EH (cell line): Measurements from ENCODE around the gene AATF.

Experiments used
- DNase-seq: peaks from one replicate; pipeline ENCODE4 v3.0.0-alpha.2; 2015; ENCODE audit warnings: low read depth

The AATF gene

GRCh38 chr17:36979565-36979941 lies 30.8 kb downstream of the AATF start:
- DNase-seq: no peak

DNA sequence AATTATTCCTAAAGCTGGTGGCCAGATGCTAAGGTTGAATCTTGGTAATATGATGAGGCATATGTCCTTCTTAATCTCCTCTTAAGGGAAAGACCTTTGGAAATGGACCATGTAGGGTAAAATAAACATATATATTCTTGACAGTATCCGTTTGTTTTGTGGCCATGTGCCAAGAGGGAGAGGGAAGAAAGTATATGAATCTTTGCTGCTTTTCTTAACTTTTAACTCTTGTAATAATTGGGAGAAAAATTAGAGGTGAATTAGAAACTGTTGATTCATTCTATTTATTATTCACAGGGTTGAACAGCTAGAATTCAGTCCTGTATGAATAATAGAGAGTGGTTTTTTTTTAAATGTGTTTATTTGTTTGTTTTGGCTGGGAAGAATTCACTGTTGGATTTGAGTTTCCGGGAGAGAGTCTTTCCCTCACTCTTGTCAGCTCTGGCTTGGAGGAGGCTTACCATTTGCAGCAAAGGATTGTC lies 31.6 kb downstream of the AATF start:
- DNase-seq: peak; percentile 43

GRCh38 chr17:36983618-36984017 lies 34.9 kb downstream of the AATF start:
- no peak for DNase-seq

DNA sequence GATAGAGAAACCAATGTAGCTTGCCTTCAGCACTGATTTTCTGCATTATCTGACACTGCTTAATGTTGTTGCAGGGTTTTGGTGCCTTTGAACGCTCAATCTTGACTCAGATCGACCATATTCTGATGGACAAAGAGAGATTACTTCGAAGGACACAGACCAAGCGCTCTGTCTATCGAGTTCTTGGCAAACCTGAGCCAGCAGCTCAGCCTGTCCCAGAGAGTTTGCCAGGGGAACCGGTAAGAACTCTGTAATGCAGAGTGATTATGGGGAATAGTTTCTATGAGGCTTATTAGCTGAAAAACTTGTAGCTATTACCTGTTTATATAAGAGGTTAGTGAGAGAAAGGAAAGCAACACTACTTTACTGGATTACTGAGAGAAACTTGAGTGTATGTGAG lies 40.4 kb downstream of the AATF start:
- DNase-seq: no peak

DNA sequence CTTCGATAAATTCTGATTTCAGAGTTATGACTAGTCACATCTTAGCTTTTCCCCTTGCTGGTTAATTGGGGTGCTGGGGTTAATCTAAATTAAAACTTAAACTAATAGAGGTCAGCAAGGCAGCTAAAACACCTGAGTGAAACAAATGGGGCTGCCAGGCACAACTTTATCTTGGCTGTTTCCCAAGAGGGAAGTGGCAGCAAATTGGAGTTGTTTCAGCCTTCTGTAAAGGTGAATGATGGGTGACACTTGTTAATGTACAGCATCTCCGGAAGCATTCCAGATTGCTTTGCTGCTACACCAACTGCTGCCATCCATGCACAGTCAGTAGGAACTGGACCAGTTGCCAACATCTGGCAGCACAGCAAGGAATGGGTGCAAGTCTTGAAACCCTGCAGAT lies 43.9 kb downstream of the AATF start:
- no peak for DNase-seq

DNA sequence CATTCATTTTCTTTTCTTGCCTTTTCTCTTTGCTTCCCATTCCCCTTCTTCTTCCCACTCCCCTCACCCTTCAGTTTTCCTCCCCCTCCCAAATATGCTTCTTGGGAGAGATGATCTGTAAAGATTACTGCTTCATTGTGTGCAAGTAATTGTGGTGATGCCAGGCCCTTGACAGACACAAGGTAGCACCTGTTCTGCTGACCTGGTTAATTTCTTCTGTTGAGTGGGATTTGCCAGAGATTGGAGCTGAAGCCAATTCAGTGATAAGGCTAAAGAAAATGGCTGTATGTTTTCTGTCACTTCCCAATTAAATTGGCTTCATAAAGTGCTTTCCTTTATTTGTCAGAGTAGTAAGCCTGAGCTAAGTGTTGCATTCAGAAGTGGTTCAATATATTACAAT lies 44.5 kb downstream of the AATF start:
- DNase-seq: no peak

DNA sequence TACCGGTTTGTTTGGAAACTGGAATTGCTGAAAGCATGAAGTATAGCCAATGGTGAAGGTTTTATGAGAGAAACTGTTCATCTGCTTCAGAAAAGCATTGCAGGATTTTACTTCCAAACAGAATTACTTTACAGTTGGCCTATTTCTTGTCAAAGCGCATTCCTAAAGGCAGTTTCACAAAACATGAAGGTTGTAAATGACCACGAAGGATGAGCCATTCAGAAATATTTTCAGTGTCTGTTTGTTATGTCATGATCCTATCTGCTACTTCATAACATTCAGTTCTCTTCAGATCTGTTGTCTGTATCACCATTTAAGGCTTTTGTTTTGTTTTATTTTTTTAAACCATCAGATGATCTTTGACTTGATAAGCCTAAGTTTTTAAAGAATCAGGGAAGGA lies 45.7 kb downstream of the AATF start:
- DNase-seq: peak; percentile 87

GRCh38 chr17:36999471-36999870 lies 50.7 kb downstream of the AATF start:
- no peak for DNase-seq

GRCh38 chr17:37016780-37017179 lies 68.0 kb downstream of the AATF start:
- no peak for DNase-seq

GRCh38 chr17:37017404-37017803 lies 68.7 kb downstream of the AATF start:
- DNase-seq: no peak

DNA sequence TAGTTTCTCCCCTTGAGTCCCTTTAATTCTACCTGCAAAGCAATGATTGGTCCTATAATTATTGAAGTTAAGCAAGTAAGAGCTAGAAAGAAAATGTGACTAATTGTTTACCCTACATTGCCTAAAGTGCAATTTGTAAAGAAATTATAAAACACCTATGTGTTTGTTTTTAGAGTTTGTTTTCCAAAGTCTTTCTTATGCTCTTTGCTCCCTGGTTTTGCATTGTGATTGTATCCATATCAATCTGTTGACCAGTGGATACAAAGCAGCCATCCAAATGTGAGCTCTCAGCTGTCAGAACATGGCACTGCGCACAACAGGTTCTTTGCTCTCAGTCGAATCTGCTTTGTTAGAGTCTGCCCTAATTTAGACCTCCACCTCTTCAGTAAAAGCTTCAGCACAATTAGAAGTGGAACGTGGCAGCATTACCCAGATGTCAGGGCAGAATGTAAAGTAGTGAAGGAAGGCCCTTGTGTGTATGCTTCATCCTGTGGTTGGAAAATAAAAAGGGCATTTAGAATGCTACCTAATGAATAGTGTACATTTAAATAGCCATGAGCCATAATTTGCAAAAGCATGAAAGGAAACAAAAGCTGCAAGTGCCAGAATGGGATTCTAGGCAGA lies 70.5 kb downstream of the AATF start:
- no peak for DNase-seq

DNA sequence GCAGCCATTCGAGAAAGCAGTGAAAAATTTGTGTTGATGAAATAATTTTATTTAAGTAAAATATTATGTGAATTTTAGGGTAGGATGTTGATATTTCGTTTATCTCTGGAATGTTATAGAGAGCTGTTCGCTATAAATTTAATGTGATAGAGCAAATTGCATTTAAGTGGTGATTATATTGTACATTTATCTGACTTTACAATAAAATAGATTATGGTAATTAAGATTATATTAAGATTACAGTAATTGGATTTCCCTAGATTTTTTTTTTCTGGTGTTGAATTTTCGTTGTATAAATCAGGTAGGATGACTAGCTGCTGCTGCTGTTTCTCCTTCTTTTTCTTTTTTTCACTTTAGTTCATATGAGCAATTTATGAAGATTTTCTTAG lies 71.0 kb downstream of the AATF start:
- no peak for DNase-seq

- peak; percentile 1 for DNase-seq
These were observed 75.5 kb downstream of the AATF start for GRCh38 chr17:37024181-37024637.

DNA sequence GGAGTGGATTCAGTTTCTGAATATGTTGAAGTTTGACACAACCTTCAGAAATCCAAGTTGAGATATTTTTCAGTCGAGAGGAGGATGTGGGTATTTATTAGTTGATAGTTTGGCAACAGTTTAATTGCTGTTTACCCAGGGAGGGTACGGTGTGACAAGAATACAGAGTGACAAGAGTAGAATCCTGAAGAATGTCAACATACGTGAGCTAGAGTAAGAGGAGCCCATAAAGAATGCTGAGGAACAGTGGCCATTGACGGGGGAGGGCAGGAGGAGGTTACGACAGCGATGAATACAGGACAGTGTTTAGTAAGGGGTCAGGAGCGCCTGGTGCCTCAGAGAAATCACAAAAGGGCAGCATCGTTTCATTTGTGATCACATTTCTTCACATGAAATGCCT lies 76.5 kb downstream of the AATF start:
- DNase-seq: no peak

DNA sequence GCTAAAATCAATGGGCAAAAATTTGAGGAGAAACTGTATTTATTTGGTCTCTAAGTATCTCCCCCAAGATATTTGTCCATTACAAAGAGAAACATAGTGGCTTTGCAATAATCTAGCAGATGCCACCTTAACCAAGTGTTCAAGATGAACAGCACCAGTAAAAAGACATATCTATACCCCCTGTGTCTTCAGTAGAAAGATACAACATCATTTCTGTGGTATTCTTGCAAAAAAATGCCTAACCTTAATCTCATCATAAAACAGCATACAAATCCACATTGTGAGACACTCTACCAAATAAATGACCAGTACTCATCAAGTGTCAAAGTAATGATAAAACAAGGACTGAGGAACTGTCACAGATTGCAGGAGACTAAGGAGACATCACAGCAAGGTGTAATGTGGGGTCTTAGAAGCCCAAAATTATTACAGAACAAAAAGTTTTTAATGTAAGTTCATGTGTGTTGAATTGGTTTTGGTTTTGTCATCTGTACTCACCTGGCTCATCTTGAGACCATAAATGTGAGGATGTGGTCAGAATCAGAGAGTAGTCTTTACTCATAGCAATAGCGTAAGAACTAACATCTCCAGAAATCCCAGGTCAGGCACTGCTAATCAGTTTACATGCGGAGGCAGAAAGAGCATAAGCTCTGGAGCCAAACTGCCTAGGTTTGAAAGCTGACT lies 77.2 kb downstream of the AATF start:
- DNase-seq: no peak

- DNase-seq: no peak
These were observed 77.7 kb downstream of the AATF start for GRCh38 chr17:37026531-37026869.

- no peak for DNase-seq
These were observed 79.3 kb downstream of the AATF start for GRCh38 chr17:37028040-37028439.

DNA sequence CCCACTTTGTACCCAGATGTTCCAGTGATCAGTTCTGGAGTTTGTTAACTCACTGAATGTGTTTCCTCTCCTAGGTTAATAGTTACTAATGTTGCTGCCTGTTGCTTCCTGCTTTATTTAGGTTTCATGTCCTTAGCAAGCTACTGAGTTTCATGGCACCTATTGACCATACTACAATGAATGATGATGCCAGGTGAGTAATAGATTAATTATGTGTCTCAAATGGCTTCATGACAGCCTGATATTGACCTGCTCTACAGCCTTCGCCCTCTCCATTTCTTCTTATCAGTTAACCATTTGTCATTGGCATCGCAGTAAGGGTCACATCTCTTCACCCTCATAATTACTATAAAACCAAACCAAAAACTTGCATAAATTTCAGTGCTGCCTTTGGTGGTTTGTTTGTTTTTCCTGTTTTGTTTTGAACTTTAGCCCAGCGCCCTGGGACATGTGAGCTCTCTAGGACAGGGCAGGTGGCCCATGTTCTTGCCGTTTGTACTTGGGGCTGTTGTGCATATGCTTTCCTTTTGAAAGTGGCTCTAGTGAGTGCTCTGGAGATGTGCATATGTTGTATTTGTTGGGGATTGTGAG lies 82.8 kb downstream of the AATF start:
- no peak for DNase-seq

GRCh38 chr17:37037590-37038155 lies 88.9 kb downstream of the AATF start:
- peak; percentile 44 for DNase-seq

DNA sequence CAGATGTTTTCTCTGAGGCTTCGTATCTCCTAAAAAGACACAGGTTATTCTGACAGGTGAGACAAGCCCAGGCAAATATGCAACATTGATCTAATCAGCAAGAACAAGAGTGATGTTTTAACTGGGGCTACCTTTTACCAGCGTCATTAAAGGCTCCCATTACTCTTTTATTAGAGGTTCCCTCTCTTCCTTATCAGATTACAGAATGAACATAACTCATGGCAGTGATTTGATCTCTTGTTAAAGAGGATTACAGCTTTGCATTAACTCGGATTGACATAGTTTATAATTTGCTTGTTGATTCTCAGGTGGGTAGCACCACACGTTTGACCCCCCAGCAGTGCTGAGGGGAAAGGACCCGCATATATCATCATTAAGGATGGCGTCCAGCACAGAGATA lies 90.5 kb downstream of the AATF start:
- no peak for DNase-seq

GRCh38 chr17:37041932-37042331 lies 93.2 kb downstream of the AATF start:
- no peak for DNase-seq

DNA sequence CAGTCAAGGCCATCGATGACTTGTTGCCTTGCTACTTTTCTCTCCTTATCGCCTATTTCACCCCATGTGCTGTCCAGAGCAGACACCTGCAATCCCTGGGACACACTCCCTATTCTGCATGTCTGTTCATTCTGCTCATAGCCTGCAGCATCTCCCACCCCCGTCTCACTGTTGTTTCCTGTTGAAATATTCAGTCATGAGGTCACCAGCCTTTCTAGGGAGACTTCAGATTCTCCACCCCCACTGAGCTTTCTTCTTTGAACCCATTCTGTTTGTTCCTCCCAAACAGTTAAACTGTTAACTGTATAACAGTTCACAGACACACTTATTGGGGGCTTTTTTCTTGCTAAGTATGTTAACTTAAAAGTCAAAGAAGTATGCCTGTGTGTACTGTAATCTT lies 94.4 kb downstream of the AATF start:
- DNase-seq: no peak

- DNase-seq: no peak
These were observed 96.7 kb downstream of the AATF start for GRCh38 chr17:37045351-37045922.
